Activated T-cell treated with anti-CD3 and anti-CD28 coated beads, Interleukin-2, amount 50 U/mL, for 24 hours (primary cell): ENCODE results near the gene ATP13A2.
"Not testable (repeated sequence)": the region's sequence is repeated elsewhere in the genome, so short reads cannot be mapped to it uniquely, and the experiment has no call there.

Experiments used
- DNase-seq: peaks from one replicate; pipeline ENCODE4 v3.0.0-alpha.2; 2020
- H3K27ac Mint-ChIP-seq: 2 replicates; pipeline ENCODE4 v1.8.0; 2020; ENCODE audit warnings: mild to moderate bottlenecking, mixed read lengths
- H3K27me3 Mint-ChIP-seq: 2 replicates; pipeline ENCODE4 v1.8.0; 2020; ENCODE audit warnings: mixed read lengths
- H3K36me3 Mint-ChIP-seq: 2 replicates; pipeline ENCODE4 v1.8.0; 2020; ENCODE audit warnings: low read depth, mixed read lengths
- H3K4me1 Mint-ChIP-seq: 2 replicates; pipeline ENCODE4 v1.8.0; 2020; ENCODE audit warnings: low read depth, mixed read lengths
- H3K4me3 Mint-ChIP-seq: 2 replicates; pipeline ENCODE4 v1.8.0; 2020; ENCODE audit warnings: mild to moderate bottlenecking, moderate library complexity, mixed read lengths
- H3K9me3 Mint-ChIP-seq: 2 replicates; pipeline ENCODE4 v1.8.0; 2020; ENCODE audit warnings: mixed read lengths

The ATP13A2 gene

GRCh38 chr1:16970132-16970910, 41.4 kb downstream of the ATP13A2 start:
- H3K27ac Mint-ChIP-seq: no peak overlapping the region
- no peaks in the 10 kb centered on the region for H3K9me3 Mint-ChIP-seq
- peaks cover 28% of the 10 kb centered on the region for H3K36me3 Mint-ChIP-seq
- H3K4me1 Mint-ChIP-seq: peaks cover 1% of the 10 kb centered on the region
- H3K27me3 Mint-ChIP-seq: no peaks in the 10 kb centered on the region
- DNase-seq: no peak
- H3K4me3 Mint-ChIP-seq: no peak overlapping the region

- H3K27ac Mint-ChIP-seq: no peak overlapping the region
- H3K9me3 Mint-ChIP-seq: no peaks in the 10 kb centered on the region
- DNase-seq: no peak
- H3K36me3 Mint-ChIP-seq: peaks cover 32% of the 10 kb centered on the region
- no peaks in the 10 kb centered on the region for H3K27me3 Mint-ChIP-seq
- peaks cover 5% of the 10 kb centered on the region for H3K4me1 Mint-ChIP-seq
- no peak overlapping the region for H3K4me3 Mint-ChIP-seq
These were observed 42.1 kb downstream of the ATP13A2 start for GRCh38 chr1:16969651-16970050.

GRCh38 chr1:16969057-16969611, 42.6 kb downstream of the ATP13A2 start:
- no peaks in the 10 kb centered on the region for H3K9me3 Mint-ChIP-seq
- H3K4me1 Mint-ChIP-seq: peaks cover 5% of the 10 kb centered on the region
- no peaks in the 10 kb centered on the region for H3K27me3 Mint-ChIP-seq
- DNase-seq: no peak
- peaks cover 32% of the 10 kb centered on the region for H3K36me3 Mint-ChIP-seq
- no peak overlapping the region for H3K27ac Mint-ChIP-seq
- no peak overlapping the region for H3K4me3 Mint-ChIP-seq

GRCh38 chr1:16968372-16968771, 43.4 kb downstream of the ATP13A2 start:
- Mint-ChIP-seq H3K4me3 (no peak overlapping the region), H3K4me1 (peaks cover 5% of the 10 kb centered on the region), H3K27me3 (no peaks in the 10 kb centered on the region), H3K36me3 (peaks cover 32% of the 10 kb centered on the region), H3K27ac (no peak overlapping the region), H3K9me3 (no peaks in the 10 kb centered on the region)
- DNase-seq: no peak

- Mint-ChIP-seq H3K4me3 (no peak overlapping the region), H3K9me3 (no peaks in the 10 kb centered on the region), H3K4me1 (peaks cover 5% of the 10 kb centered on the region), H3K36me3 (peaks cover 34% of the 10 kb centered on the region), H3K27me3 (no peaks in the 10 kb centered on the region), H3K27ac (no peak overlapping the region)
- DNase-seq: no peak
These were observed 43.8 kb downstream of the ATP13A2 start for GRCh38 chr1:16967962-16968361.

GRCh38 chr1:16967095-16967575, 44.6 kb downstream of the ATP13A2 start:
- H3K27me3 Mint-ChIP-seq: no peaks in the 10 kb centered on the region
- H3K4me3 Mint-ChIP-seq: no peak overlapping the region
- H3K4me1 Mint-ChIP-seq: peaks cover 5% of the 10 kb centered on the region
- H3K36me3 Mint-ChIP-seq: peaks cover 34% of the 10 kb centered on the region
- H3K9me3 Mint-ChIP-seq: no peaks in the 10 kb centered on the region
- no peak overlapping the region for H3K27ac Mint-ChIP-seq
- DNase-seq: no peak

- no peaks in the 10 kb centered on the region for H3K27me3 Mint-ChIP-seq
- no peak overlapping the region for H3K27ac Mint-ChIP-seq
These were observed 45.4 kb downstream of the ATP13A2 start for GRCh38 chr1:16966282-16966681.

GRCh38 chr1:16965486-16966067, 46.2 kb downstream of the ATP13A2 start:
- Mint-ChIP-seq H3K4me3 (no peak overlapping the region), H3K27me3 (no peaks in the 10 kb centered on the region), H3K36me3 (peaks cover 34% of the 10 kb centered on the region), H3K27ac (no peak overlapping the region), H3K4me1 (peaks cover 13% of the 10 kb centered on the region), H3K9me3 (no peaks in the 10 kb centered on the region)
- DNase-seq: no peak

More at GRCh38 chr1:16966282-16966681, 45.4 kb downstream of the ATP13A2 start:
- H3K9me3 Mint-ChIP-seq: no peaks in the 10 kb centered on the region
- DNase-seq: no peak
- H3K4me1 Mint-ChIP-seq: peaks cover 11% of the 10 kb centered on the region
- no peak overlapping the region for H3K4me3 Mint-ChIP-seq
- peaks cover 34% of the 10 kb centered on the region for H3K36me3 Mint-ChIP-seq

GRCh38 chr1:16964169-16964568, 47.6 kb downstream of the ATP13A2 start:
- H3K4me3 Mint-ChIP-seq, H3K27me3 Mint-ChIP-seq, H3K27ac Mint-ChIP-seq, DNase-seq, H3K9me3 Mint-ChIP-seq: not testable (repeated sequence)
- Mint-ChIP-seq H3K36me3 (peaks cover 29% of the 10 kb centered on the region), H3K4me1 (peaks cover 18% of the 10 kb centered on the region)

GRCh38 chr1:16961297-16962133, 50.2 kb downstream of the ATP13A2 start:
- peak overlapping the region; percentile 65 for H3K4me3 Mint-ChIP-seq
- peaks cover 18% of the 10 kb centered on the region for H3K4me1 Mint-ChIP-seq
- no peaks in the 10 kb centered on the region for H3K9me3 Mint-ChIP-seq
- H3K27me3 Mint-ChIP-seq: no peaks in the 10 kb centered on the region
- peaks cover 20% of the 10 kb centered on the region for H3K36me3 Mint-ChIP-seq
- peak overlapping the region; percentile 18 for H3K27ac Mint-ChIP-seq
- DNase-seq: no peak

GRCh38 chr1:16960560-16961296, 51.0 kb downstream of the ATP13A2 start:
- peak overlapping the region; percentile 72 for H3K4me3 Mint-ChIP-seq
- peaks cover 18% of the 10 kb centered on the region for H3K4me1 Mint-ChIP-seq
- DNase-seq: peak; percentile 87
- peak overlapping the region; percentile 75 for H3K27ac Mint-ChIP-seq
- no peaks in the 10 kb centered on the region for H3K27me3 Mint-ChIP-seq
- no peaks in the 10 kb centered on the region for H3K9me3 Mint-ChIP-seq
- peaks cover 13% of the 10 kb centered on the region for H3K36me3 Mint-ChIP-seq

- Mint-ChIP-seq H3K36me3 (peaks cover 10% of the 10 kb centered on the region), H3K9me3 (no peaks in the 10 kb centered on the region), H3K27me3 (no peaks in the 10 kb centered on the region), H3K27ac (no peak overlapping the region), H3K4me1 (peaks cover 14% of the 10 kb centered on the region), H3K4me3 (no peak overlapping the region)
- no peak for DNase-seq
These were observed 53.3 kb downstream of the ATP13A2 start for GRCh38 chr1:16958475-16958874.

GRCh38 chr1:16957731-16958130, 54.0 kb downstream of the ATP13A2 start:
- H3K36me3 Mint-ChIP-seq: peaks cover 8% of the 10 kb centered on the region
- H3K9me3 Mint-ChIP-seq: no peaks in the 10 kb centered on the region
- no peak overlapping the region for H3K4me3 Mint-ChIP-seq
- no peaks in the 10 kb centered on the region for H3K27me3 Mint-ChIP-seq
- no peak overlapping the region for H3K27ac Mint-ChIP-seq
- no peak for DNase-seq
- H3K4me1 Mint-ChIP-seq: peaks cover 14% of the 10 kb centered on the region

GRCh38 chr1:16956775-16957174, 55.0 kb downstream of the ATP13A2 start:
- DNase-seq: no peak
- no peak overlapping the region for H3K27ac Mint-ChIP-seq
- no peak overlapping the region for H3K4me3 Mint-ChIP-seq
- no peaks in the 10 kb centered on the region for H3K27me3 Mint-ChIP-seq
- H3K9me3 Mint-ChIP-seq: no peaks in the 10 kb centered on the region
- H3K4me1 Mint-ChIP-seq: peaks cover 13% of the 10 kb centered on the region
- H3K36me3 Mint-ChIP-seq: peaks cover 8% of the 10 kb centered on the region
